A673 (cell line): ENCODE data around the gene PAX7.

Experiments used
- CTCF ChIP-seq: fragments of 300-800, 200-600 bp; sonication (generic); conservative IDR thresholded peaks from 2 replicates; pipeline ENCODE4 v1.5.1; 2017; ENCODE audit warnings: low read depth, mild to moderate bottlenecking, antibody characterized with exemption, low read length, moderate library complexity, mixed read lengths
- EZH2 ChIP-seq: fragments of 200-600 bp; sonication (generic); IDR thresholded peaks from 2 replicates; pipeline ENCODE4 v1.6.1; 2017; ENCODE audit warnings: borderline replicate concordance, low read depth, mild to moderate bottlenecking, mixed read lengths, antibody characterized with exemption, low read length; ENCODE audit not compliant: poor library complexity, severe bottlenecking

GRCh38 chr1:18721776-18722175, 91.1 kb downstream of the PAX7 start:
- TF ChIP-seq CTCF = no peak
- no peak for TF ChIP-seq EZH2
